IMR-90 (cell line): ENCODE measurements around the gene CPA4. TPM values are rescaled to one million over a fixed set of nuclear protein-coding genes. Genes with fewer than 3 reads are reported as not detected.

ENCODE experiments used
- ATAC-seq: fragments of 200-7000 bp; cut with Tn5 transposase; 2 replicates; pipeline ENCODE4 v1.9.1; 2020; ENCODE audit warnings: low read depth, mild to moderate bottlenecking, moderate library complexity
- BruUV-seq: library from RNA; stranded (reverse); fragments of 400-500 nt; replicated peaks from 2 replicates; lab custom pipeline; 2021; lab: Mats Ljungman, UMichigan
- CTCF ChIA-PET: fragments of 300-600 bp; formaldehyde crosslinking; extraction: SDS; loops from one replicate; lab custom pipeline; 2021; ENCODE audit warnings: antibody characterized with exemption; lab: Yijun Ruan, JAX
- POLR2A ChIA-PET: fragments of 300-600 bp; sonication (Branson Sonifier 250); formaldehyde crosslinking; loops from one replicate; lab custom pipeline; 2022; ENCODE audit warnings: antibody characterized with exemption; ENCODE audit not compliant: unreplicated experiment; lab: Charles Lee
- DNase-seq: peaks from one replicate; pipeline ENCODE4 v3.0.0; 2013
- H2AFZ ChIP-seq: replicated peaks from 2 replicates; pipeline ENCODE3; 2013; ENCODE audit warnings: low read length, mild to moderate bottlenecking; ENCODE audit not compliant: poor library complexity
- H2AK5ac ChIP-seq: 2 replicates; pipeline ENCODE4 v1.6.1; 2013; ENCODE audit warnings: low read depth, low read length, inconsistent platforms
- H2AK9ac ChIP-seq: replicated peaks from 2 replicates; pipeline ENCODE3; 2013; ENCODE audit warnings: mild to moderate bottlenecking, low read depth, low read length, moderate library complexity; ENCODE audit not compliant: poor library complexity
- H2BK120ac ChIP-seq: 2 replicates; pipeline ENCODE4 v1.6.1; 2013; ENCODE audit warnings: low read depth, low read length, inconsistent platforms
- H2BK15ac ChIP-seq: 3 replicates; pipeline ENCODE4 v1.6.1; 2013; ENCODE audit warnings: low read depth, low read length, inconsistent platforms
- H2BK20ac ChIP-seq: 2 replicates; pipeline ENCODE4 v1.6.1; 2013; ENCODE audit warnings: low read depth, mild to moderate bottlenecking, inconsistent platforms, low read length, moderate library complexity
- H2BK5ac ChIP-seq: 2 replicates; pipeline ENCODE4 v1.6.1; 2013; ENCODE audit warnings: mild to moderate bottlenecking, low read depth, low read length, inconsistent platforms; ENCODE audit not compliant: poor library complexity, severe bottlenecking
- H3K14ac ChIP-seq: replicated peaks from 2 replicates; pipeline ENCODE4 v1.6.1; 2013; ENCODE audit warnings: low read depth, low read length, inconsistent platforms
- H3K18ac ChIP-seq: 2 replicates; pipeline ENCODE4 v1.6.1; 2013; ENCODE audit warnings: low read depth, low read length, control low read depth
- H3K23ac ChIP-seq: 2 replicates; pipeline ENCODE4 v1.6.1; 2013; ENCODE audit warnings: low read depth, low read length, inconsistent platforms
- H3K27ac ChIP-seq: 2 replicates; pipeline ENCODE4 v1.5.1; 2013; ENCODE audit warnings: mild to moderate bottlenecking, control low read depth, low read length; ENCODE audit not compliant: insufficient read depth
- H3K27me3 ChIP-seq: 2 replicates; pipeline ENCODE4 v1.6.1; 2013; ENCODE audit warnings: low read length; ENCODE audit not compliant: control insufficient read depth, insufficient read depth
- H3K36me3 ChIP-seq: 2 replicates; pipeline ENCODE4 v1.6.1; 2013; ENCODE audit warnings: low read length, mixed read lengths; ENCODE audit not compliant: control insufficient read depth, insufficient read depth
- H3K4ac ChIP-seq: 2 replicates; pipeline ENCODE4 v1.6.1; 2013; ENCODE audit warnings: low read depth, low read length, inconsistent platforms
- H3K4me1 ChIP-seq: 2 replicates; pipeline ENCODE4 v1.6.1; 2013; ENCODE audit warnings: low read length, mixed read lengths; ENCODE audit not compliant: control insufficient read depth, insufficient read depth
- H3K4me2 ChIP-seq: 2 replicates; pipeline ENCODE4 v1.6.1; 2013; ENCODE audit warnings: low read depth, mild to moderate bottlenecking, control low read depth, low read length, moderate library complexity
- H3K4me3 ChIP-seq: 2 replicates; pipeline ENCODE4 v1.5.1; 2013; ENCODE audit warnings: low read depth, mild to moderate bottlenecking, control low read depth, low read length, moderate library complexity; ENCODE audit not compliant: insufficient read depth
- H3K56ac ChIP-seq: 2 replicates; pipeline ENCODE4 v1.6.1; 2013; ENCODE audit warnings: low read length, inconsistent platforms; ENCODE audit not compliant: insufficient read depth; ENCODE audit errors: extremely low read depth
- H3K79me1 ChIP-seq, 2 experiments: 2 replicates each; pipeline ENCODE4 v1.6.1; 2013; ENCODE audit warnings: low read length in 2 of 2, inconsistent platforms in 1 of 2, low read depth in 1 of 2
- H3K9ac ChIP-seq: 2 replicates; pipeline ENCODE4 v1.6.1; 2013; ENCODE audit warnings: low read depth, low read length, control low read depth
- H3K9me1 ChIP-seq: 2 replicates; pipeline ENCODE4 v1.6.1; 2013; ENCODE audit warnings: low read length, inconsistent platforms; ENCODE audit not compliant: insufficient read depth
- H3K9me3 ChIP-seq: 2 replicates; pipeline ENCODE4 v1.6.1; 2013; ENCODE audit warnings: low read length; ENCODE audit not compliant: control insufficient read depth, insufficient read depth
- H4K20me1 ChIP-seq: 2 replicates; pipeline ENCODE4 v1.6.1; 2013; ENCODE audit warnings: low read length, inconsistent platforms; ENCODE audit not compliant: insufficient read depth
- H4K5ac ChIP-seq: 2 replicates; pipeline ENCODE4 v1.6.1; 2013; ENCODE audit warnings: mild to moderate bottlenecking, low read depth, low read length, control low read depth
- H4K8ac ChIP-seq, 2 experiments: 2 replicates each; pipeline ENCODE4 v1.6.1; 2013; ENCODE audit warnings: low read depth in 2 of 2, low read length in 2 of 2, control low read depth in 1 of 2, inconsistent platforms in 1 of 2
- H4K91ac ChIP-seq: 2 replicates; pipeline ENCODE4 v1.6.1; 2013; ENCODE audit warnings: low read depth, low read length, inconsistent platforms; ENCODE audit not compliant: insufficient read depth
- BHLHE40 ChIP-seq: fragments of 150-350 bp; IDR thresholded peaks from 2 replicates; pipeline ENCODE4 v1.6.1; 2016; ENCODE audit warnings: mild to moderate bottlenecking, low read depth, low read length
- CEBPB ChIP-seq: IDR thresholded peaks from 2 replicates; pipeline ENCODE4 v1.6.1; 2012; ENCODE audit warnings: low read depth, low read length, improper control_type of control experiment
- CHD1 ChIP-seq: IDR thresholded peaks from 2 replicates; pipeline ENCODE4 v1.6.1; 2012; ENCODE audit warnings: low read depth, low read length, improper control_type of control experiment
- FOS ChIP-seq: fragments of 150-350 bp; IDR thresholded peaks from 2 replicates; pipeline ENCODE4 v1.6.1; 2016; ENCODE audit warnings: low read depth, low read length
- MAFK ChIP-seq: IDR thresholded peaks from 2 replicates; pipeline ENCODE4 v1.6.1; 2012; ENCODE audit warnings: low read depth, low read length, improper control_type of control experiment
- MAZ ChIP-seq: IDR thresholded peaks from 2 replicates; pipeline ENCODE4 v1.6.1; 2012; ENCODE audit warnings: low read depth, mild to moderate bottlenecking, low read length, improper control_type of control experiment, moderate library complexity, borderline replicate concordance
- MXI1 ChIP-seq: IDR thresholded peaks from 2 replicates; pipeline ENCODE4 v1.6.1; 2012; ENCODE audit warnings: low read depth, mild to moderate bottlenecking, low read length, moderate library complexity, borderline replicate concordance
- NFE2L2 ChIP-seq: fragments of 150-350 bp; IDR thresholded peaks from 2 replicates; pipeline ENCODE4 v1.6.1; 2016; ENCODE audit warnings: low read depth, mild to moderate bottlenecking, low read length
- POLR2A ChIP-seq: IDR thresholded peaks from 2 replicates; pipeline ENCODE4 v1.6.1; 2012; ENCODE audit warnings: mild to moderate bottlenecking, low read depth, low read length
- RAD21 ChIP-seq: IDR thresholded peaks from 2 replicates; pipeline ENCODE4 v1.6.1; 2012; ENCODE audit warnings: low read length, improper control_type of control experiment
- RCOR1 ChIP-seq: IDR thresholded peaks from 2 replicates; pipeline ENCODE4 v1.6.1; 2012; ENCODE audit warnings: mild to moderate bottlenecking, low read length, improper control_type of control experiment; ENCODE audit not compliant: insufficient replicate concordance
- RFX5 ChIP-seq: IDR thresholded peaks from 2 replicates; pipeline ENCODE4 v1.8.0; 2012; ENCODE audit warnings: low read depth, mild to moderate bottlenecking, low read length, moderate library complexity
- SMC3 ChIP-seq: fragments of 150-350 bp; IDR thresholded peaks from 2 replicates; pipeline ENCODE4 v1.6.1; 2016; ENCODE audit warnings: low read depth, mild to moderate bottlenecking, antibody characterized with exemption, low read length, moderate library complexity
- WGBS, 2 experiments: methylation state at CpG; one replicate each; pipeline versions ENCODE4 v1.1.5 to v1.1.7; 2013; ENCODE audit warnings: missing lambda C conversion rate in 2 of 2; ENCODE audit not compliant: insufficient read length in 1 of 2; ENCODE audit errors: extremely low coverage in 2 of 2; 5-methylcytosine and 5-hydroxymethylcytosine counted together
- dilution Hi-C: fragments of 300-500 bp; cut with HindIII; formaldehyde crosslinking; loops from one replicate; pipeline ENCODE4 v1.14.3; 2018; ENCODE audit warnings: low sequenced_read_pairs; ENCODE audit not compliant: unreplicated experiment
- in situ Hi-C: fragments of 300-500 bp; cut with MboI; formaldehyde crosslinking; loops from 3 replicates; pipeline ENCODE4 v1.14.3; 2019; ENCODE audit warnings: low sequenced_read_pairs, inconsistent platforms, mixed read lengths
- intact Hi-C: fragments of 100-400 bp; cut with micrococcal nuclease; formaldehyde crosslinking; loops from 2 replicates; pipeline ENCODE4 v1.10.0; 2022
- polyA plus RNA-seq, 3 experiments: library from polyadenylated mRNA; depleted of rRNA; stranded (reverse); fragments of >200 nt; gene quantifications; 2 replicates each; pipeline ENCODE4 v1.2.3, GENCODE V29; 2012; ENCODE audit warnings: low replicate concordance in 1 of 3
- total RNA-seq: library from RNA; depleted of rRNA; stranded (reverse); fragments of >200 nt; gene quantifications from 2 replicates; pipeline ENCODE4 v1.2.3, GENCODE V29; 2012
- TF ChIP-seq, protein P1 (sequence below): fragments of 150-350 bp; IDR thresholded peaks from 2 replicates; pipeline ENCODE4 v1.6.1; 2016; ENCODE audit warnings: low read depth, mild to moderate bottlenecking, low read length, moderate library complexity, borderline replicate concordance
- TF ChIP-seq, protein P2 (sequence below): conservative IDR thresholded peaks from 2 replicates; pipeline ENCODE4 v1.5.1; 2012; ENCODE audit warnings: mild to moderate bottlenecking, low read depth, low read length, improper control_type of control experiment
- TF ChIP-seq, protein P3 (sequence below): fragments of 150-350 bp; IDR thresholded peaks from 2 replicates; pipeline ENCODE4 v1.6.1; 2017; ENCODE audit warnings: mild to moderate bottlenecking, antibody characterized with exemption, low read length, low read depth

The CPA4 gene
- total and polyA plus RNA-seq, 2 of the 4 experiments (the other 2 are of a cell fraction), result 316 to 365 TPM

DNA sequence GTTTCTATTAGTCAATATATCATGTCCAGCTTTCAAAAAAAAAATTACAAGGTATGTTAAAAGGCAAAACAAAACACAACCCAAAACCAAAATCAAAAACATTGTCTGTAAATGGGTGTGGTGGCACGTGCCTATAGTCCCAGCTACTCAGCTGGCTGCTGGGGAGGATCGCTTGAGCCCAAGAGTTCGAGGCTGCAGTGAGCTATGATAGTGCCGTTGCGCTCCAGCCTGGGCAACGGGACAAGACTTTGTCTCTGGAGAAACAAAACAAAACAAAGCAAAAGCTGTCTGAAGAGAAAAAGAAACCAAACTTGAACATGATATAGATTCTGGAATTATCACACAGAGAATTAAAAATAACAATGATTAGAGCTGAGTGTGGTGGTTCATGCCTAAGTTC, 41.3 kb downstream of the CPA4 start:
- Histone ChIP-seq H2AFZ (peak overlapping the region; percentile 28), H3K9me3 (no peaks in the 10 kb centered on the region), H3K9me1 (peaks cover 4% of the 10 kb centered on the region; the same call in 1 of the 2 replicates), H3K4me1 (no peaks in the 10 kb centered on the region), H3K9ac (no peak overlapping the region), H4K8ac (no peak overlapping the region), H2BK20ac (no peak overlapping the region), H3K27ac (no peak overlapping the region), H4K91ac (no peak overlapping the region), H3K79me1 (no peaks in the 10 kb centered on the region), H3K4me3 (no peak overlapping the region), H3K18ac (no peak overlapping the region), H2AK5ac (0 out of 2 replicates have a peak overlapping the region, but pooled peaks have one; percentile 20), H2AK9ac (no peak overlapping the region), H4K5ac (no peak overlapping the region), H3K36me3 (no peaks in the 10 kb centered on the region), H3K56ac (no peak overlapping the region), H3K27me3 (no peaks in the 10 kb centered on the region), H4K20me1 (no peaks in the 10 kb centered on the region), H3K14ac (no peak overlapping the region), H3K4me2 (no peak overlapping the region), H2BK15ac (no peak overlapping the region), H3K23ac (no peak overlapping the region), H2BK5ac (no peak overlapping the region), H3K4ac (no peak overlapping the region), H2BK120ac (no peak overlapping the region)
- BruUV-seq, result no TSS peak
- intact Hi-C loops, result no loop called here
- ChIA-PET POLR2A (interaction anchor here (0.5 kb wide), 1 partner anchor 776 kb away, joined by 3 read pairs; no protein-coding TSS in a partner anchor), CTCF (interaction anchor here (0.7 kb wide), 1 partner anchor 393 kb away, joined by 6 read pairs; no protein-coding TSS in a partner anchor)
- peak; percentile 22 for DNase-seq
- ATAC-seq, result peak; percentile 29
- dilution Hi-C loops, result no loop called here
- TF ChIP-seq NFE2L2, result no peak
- TF ChIP-seq POLR2A, result no peak
- TF ChIP-seq, protein P1, sequence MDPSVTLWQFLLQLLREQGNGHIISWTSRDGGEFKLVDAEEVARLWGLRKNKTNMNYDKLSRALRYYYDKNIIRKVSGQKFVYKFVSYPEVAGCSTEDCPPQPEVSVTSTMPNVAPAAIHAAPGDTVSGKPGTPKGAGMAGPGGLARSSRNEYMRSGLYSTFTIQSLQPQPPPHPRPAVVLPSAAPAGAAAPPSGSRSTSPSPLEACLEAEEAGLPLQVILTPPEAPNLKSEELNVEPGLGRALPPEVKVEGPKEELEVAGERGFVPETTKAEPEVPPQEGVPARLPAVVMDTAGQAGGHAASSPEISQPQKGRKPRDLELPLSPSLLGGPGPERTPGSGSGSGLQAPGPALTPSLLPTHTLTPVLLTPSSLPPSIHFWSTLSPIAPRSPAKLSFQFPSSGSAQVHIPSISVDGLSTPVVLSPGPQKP, result no peak
- TF ChIP-seq SMC3, result no peak
- no peak for TF ChIP-seq FOS
- TF ChIP-seq, protein P2, sequence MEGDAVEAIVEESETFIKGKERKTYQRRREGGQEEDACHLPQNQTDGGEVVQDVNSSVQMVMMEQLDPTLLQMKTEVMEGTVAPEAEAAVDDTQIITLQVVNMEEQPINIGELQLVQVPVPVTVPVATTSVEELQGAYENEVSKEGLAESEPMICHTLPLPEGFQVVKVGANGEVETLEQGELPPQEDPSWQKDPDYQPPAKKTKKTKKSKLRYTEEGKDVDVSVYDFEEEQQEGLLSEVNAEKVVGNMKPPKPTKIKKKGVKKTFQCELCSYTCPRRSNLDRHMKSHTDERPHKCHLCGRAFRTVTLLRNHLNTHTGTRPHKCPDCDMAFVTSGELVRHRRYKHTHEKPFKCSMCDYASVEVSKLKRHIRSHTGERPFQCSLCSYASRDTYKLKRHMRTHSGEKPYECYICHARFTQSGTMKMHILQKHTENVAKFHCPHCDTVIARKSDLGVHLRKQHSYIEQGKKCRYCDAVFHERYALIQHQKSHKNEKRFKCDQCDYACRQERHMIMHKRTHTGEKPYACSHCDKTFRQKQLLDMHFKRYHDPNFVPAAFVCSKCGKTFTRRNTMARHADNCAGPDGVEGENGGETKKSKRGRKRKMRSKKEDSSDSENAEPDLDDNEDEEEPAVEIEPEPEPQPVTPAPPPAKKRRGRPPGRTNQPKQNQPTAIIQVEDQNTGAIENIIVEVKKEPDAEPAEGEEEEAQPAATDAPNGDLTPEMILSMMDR, result no peak
- no peak for TF ChIP-seq RFX5
- no peak for TF ChIP-seq MAZ
- no peak for TF ChIP-seq BHLHE40
- no peak for TF ChIP-seq CEBPB
- no peak for TF ChIP-seq MXI1
- no peak for TF ChIP-seq CHD1
- TF ChIP-seq, protein P3, sequence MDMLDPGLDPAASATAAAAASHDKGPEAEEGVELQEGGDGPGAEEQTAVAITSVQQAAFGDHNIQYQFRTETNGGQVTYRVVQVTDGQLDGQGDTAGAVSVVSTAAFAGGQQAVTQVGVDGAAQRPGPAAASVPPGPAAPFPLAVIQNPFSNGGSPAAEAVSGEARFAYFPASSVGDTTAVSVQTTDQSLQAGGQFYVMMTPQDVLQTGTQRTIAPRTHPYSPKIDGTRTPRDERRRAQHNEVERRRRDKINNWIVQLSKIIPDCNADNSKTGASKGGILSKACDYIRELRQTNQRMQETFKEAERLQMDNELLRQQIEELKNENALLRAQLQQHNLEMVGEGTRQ, result no peak
- no peak for TF ChIP-seq MAFK
- no peak for TF ChIP-seq RAD21
- TF ChIP-seq RCOR1, result no peak
- in situ Hi-C loops, result no loop called here
- WGBS, 2 experiments, result no CpG with 5 or more reads among the region's 6 CpGs
